Measurements from ENCODE around the gene LAMA1.

LAMA1 gene

DNA sequence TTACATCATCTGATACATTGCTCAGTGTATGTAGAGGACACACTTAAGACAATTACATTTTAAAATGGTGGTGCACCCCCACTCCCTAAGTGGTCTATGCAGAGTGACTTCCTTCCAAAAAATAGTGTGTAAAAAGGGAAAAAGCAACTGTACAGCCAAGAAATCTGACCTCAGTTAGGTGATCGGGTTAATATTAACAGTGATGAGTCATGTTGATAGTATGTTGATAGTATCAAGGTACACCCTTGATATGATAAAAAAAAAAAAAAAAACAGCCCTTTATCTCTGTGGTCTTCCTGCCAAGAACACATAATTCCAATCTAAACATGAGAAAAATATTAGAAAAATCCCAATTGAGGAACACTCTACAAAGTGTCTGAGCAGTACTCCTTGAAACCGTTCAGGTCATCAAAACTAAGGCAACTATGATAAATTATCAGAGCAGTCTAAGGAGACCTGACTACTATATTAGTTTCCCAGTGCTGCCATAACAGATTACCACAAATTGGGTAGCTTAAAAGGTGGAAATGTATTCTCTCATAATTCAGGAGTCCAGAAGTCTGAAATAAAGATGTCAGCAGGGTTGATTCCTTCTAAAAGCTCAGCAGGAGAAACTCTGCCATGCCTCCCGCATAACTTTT, 216.2 kb downstream of the LAMA1 start:
- Histone ChIP-seq H3K36me3 (no peaks in the 10 kb centered on the region), H4K20me1 (no peaks in the 10 kb centered on the region), H3K27ac (no peak overlapping the region), H3K4me1 (no peaks in the 10 kb centered on the region), H3K27me3 (no peaks in the 10 kb centered on the region), H3K9ac (no peak overlapping the region), H3K4me2 (no peak overlapping the region), H3K9me3 (replicated peaks in 1 of 11) (peaks cover 11 to 27% (median 20%) of the 10 kb centered on the region in 11 experiments; a peak in 21 of 22 replicates), H3K4me3 (no peak overlapping the region)
- no peak for TF ChIP-seq Cebpa-rat (IDR thresholded peaks at IDR 0.05)

DNA sequence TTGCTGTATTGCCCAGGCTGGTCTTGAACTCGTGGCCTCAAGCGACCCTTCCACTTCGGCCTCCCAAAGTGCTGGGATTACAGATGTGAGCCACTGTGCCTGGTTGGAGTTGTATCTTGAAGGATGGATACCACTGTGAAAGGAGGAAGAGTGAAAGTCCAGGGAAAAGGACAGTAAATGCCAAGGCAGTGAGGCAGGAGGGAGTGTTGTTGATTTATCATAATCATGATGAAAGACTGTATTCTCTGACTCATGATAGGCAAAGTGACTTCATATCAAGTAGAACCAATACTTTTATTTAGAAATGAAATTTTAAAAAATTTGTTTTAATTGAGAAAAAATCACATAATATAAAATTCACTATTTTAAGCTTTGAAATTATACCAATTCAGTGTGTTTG, 225.8 kb downstream of the LAMA1 start:
- Histone ChIP-seq H3K9ac (no peak overlapping the region), H3K27me3 (no peaks in the 10 kb centered on the region), H3K36me3 (no peaks in the 10 kb centered on the region), H3K27ac (no peak overlapping the region), H4K20me1 (no peaks in the 10 kb centered on the region), H3K4me1 (no peaks in the 10 kb centered on the region), H3K4me3 (no peak overlapping the region), H3K4me2 (no peak overlapping the region), H3K9me3 (replicated peaks in 1 of 11) (no peaks in the 10 kb centered on the region)
- TF ChIP-seq Cebpa-rat (IDR thresholded peaks at IDR 0.05) = no peak
